Activated T-helper 2 cell treated with anti-CD3 and anti-CD28 coated beads, Interferon-gamma antibody, Interleukin-2, Interleukin-4, amounts not matched to agents 10 μg/mL and 5 μg/mL and 100 μg/mL, durations not matched to agents 14 hours and 24 hours and 36 hours (primary cell): ENCODE results near the gene MRPL36. TPM values are rescaled to one million over a fixed set of nuclear protein-coding genes. Genes with fewer than 3 reads are reported as not detected.
"Not testable (repeated sequence)": the region's sequence is repeated elsewhere in the genome, so short reads cannot be mapped to it uniquely, and the experiment has no call there.

ENCODE experiments used
- DNase-seq: peaks from one replicate; pipeline ENCODE4 v3.0.0; 2021; ENCODE audit warnings: low spot score
- H3K27ac Mint-ChIP-seq: one replicate; pipeline ENCODE4 v1.8.0; 2021; ENCODE audit warnings: mixed read lengths
- H3K27me3 Mint-ChIP-seq: one replicate; pipeline ENCODE4 v1.8.0; 2021; ENCODE audit warnings: low read depth, mixed read lengths
- H3K36me3 Mint-ChIP-seq: one replicate; pipeline ENCODE4 v1.8.0; 2021; ENCODE audit warnings: low read depth, mixed read lengths
- H3K4me1 Mint-ChIP-seq: one replicate; pipeline ENCODE4 v1.8.0; 2021; ENCODE audit warnings: low read depth, mixed read lengths
- H3K4me3 Mint-ChIP-seq: one replicate; pipeline ENCODE4 v1.8.0; 2021; ENCODE audit warnings: low read depth, mild to moderate bottlenecking, moderate library complexity, mixed read lengths
- H3K9me3 Mint-ChIP-seq: one replicate; pipeline ENCODE4 v1.8.0; 2021; ENCODE audit warnings: mixed read lengths
- intact Hi-C: fragments of 100-400 bp; cut with micrococcal nuclease; formaldehyde crosslinking; loops from one replicate; pipeline ENCODE4 v1.15.1; 2023
- total RNA-seq: library from RNA; stranded (reverse); gene quantifications from 2 replicates; pipeline ENCODE4 v1.2.3, GENCODE V29; 2022

The MRPL36 gene
- total RNA-seq, 1 donor from 2014 or later = 96.1 TPM

DNA sequence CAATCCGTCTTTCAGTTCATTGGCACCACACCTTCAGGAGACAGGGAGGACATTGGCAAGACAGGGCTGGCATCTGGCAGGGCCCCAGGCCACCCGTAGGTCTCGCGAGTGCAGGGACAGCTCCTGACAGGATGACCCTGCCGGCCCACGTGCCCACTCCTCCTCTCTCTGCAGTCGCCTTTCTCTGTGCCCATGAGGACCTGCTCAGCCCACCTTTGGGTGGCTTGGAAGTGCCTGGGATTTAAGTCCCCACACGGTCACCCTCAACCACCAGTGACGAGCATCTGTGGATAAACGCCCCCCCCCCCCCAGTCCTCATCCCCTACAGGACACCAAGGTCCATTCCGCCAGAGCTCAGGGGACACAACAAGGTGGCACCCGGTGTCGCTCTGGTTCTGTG, 4.1 kb downstream of the MRPL36 start:
- Mint-ChIP-seq H3K36me3 (peaks cover 48% of the 10 kb centered on the region), H3K27me3 (no peaks in the 10 kb centered on the region), H3K4me3 (no peak overlapping the region), H3K27ac (peak overlapping the region; percentile 10), H3K4me1 (peaks cover 56% of the 10 kb centered on the region), H3K9me3 (no peaks in the 10 kb centered on the region)
- DNase-seq = no peak
- intact Hi-C loops = no loop called here

DNA sequence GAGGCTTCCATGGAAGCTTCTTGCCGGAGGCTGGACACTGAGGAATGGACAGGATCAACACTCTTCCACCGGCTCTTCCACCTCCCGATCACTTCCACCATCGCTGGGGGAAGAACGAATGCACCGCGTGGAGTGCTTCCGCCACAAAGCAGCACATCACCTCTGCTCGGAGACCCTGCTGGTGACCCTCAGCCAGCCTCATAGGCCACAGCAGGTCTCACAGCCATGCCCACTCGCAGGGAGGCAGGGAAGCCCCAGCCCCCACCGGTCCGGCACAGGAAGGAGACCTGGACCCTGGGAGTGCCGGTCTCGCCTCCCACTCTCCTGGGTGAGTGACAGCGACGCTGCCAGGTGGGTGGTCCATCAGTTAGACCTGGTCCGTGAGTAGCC, 4.7 kb downstream of the MRPL36 start:
- Mint-ChIP-seq H3K36me3 (peaks cover 48% of the 10 kb centered on the region), H3K9me3 (no peaks in the 10 kb centered on the region), H3K4me1 (peaks cover 60% of the 10 kb centered on the region), H3K27ac (peak overlapping the region; percentile 29), H3K27me3 (no peaks in the 10 kb centered on the region), H3K4me3 (no peak overlapping the region)
- intact Hi-C loops = no loop called here
- DNase-seq = no peak

GRCh38 chr5:1793966-1794900, 5.4 kb downstream of the MRPL36 start:
- peaks cover 66% of the 10 kb centered on the region for H3K4me1 Mint-ChIP-seq
- peaks cover 48% of the 10 kb centered on the region for H3K36me3 Mint-ChIP-seq
- peak overlapping the region; percentile 99 for H3K27ac Mint-ChIP-seq
- H3K4me3 Mint-ChIP-seq = peak overlapping the region; percentile 13
- H3K27me3 Mint-ChIP-seq = no peaks in the 10 kb centered on the region
- no peaks in the 10 kb centered on the region for H3K9me3 Mint-ChIP-seq
- intact Hi-C loops = loop anchor here (1.0 kb wide), 1 partner anchor 7 kb away; the partner anchor contains the start of gene NDUFS6
- DNase-seq = no peak

- peaks cover 68% of the 10 kb centered on the region for H3K4me1 Mint-ChIP-seq
- intact Hi-C loops = loop anchor here (1.0 kb wide), 1 partner anchor 8 kb away; the partner anchor contains the start of gene NDUFS6
- no peaks in the 10 kb centered on the region for H3K27me3 Mint-ChIP-seq
- peak overlapping the region; percentile 81 for H3K4me3 Mint-ChIP-seq
- H3K27ac Mint-ChIP-seq = peak overlapping the region; percentile 99
- no peak for DNase-seq
- H3K36me3 Mint-ChIP-seq = peaks cover 39% of the 10 kb centered on the region
- H3K9me3 Mint-ChIP-seq = no peaks in the 10 kb centered on the region
Measured at GRCh38 chr5:1793301-1793740, 6.3 kb downstream of the MRPL36 start.

- Mint-ChIP-seq H3K36me3 (peaks cover 35% of the 10 kb centered on the region), H3K27me3 (no peaks in the 10 kb centered on the region), H3K4me3 (peak overlapping the region; percentile 81), H3K9me3 (no peaks in the 10 kb centered on the region), H3K4me1 (peaks cover 65% of the 10 kb centered on the region), H3K27ac (peak overlapping the region; percentile 99)
- intact Hi-C loops = loop anchor here (1.0 kb wide), 1 partner anchor 8 kb away; the partner anchor contains the start of gene NDUFS6
- peak; percentile 80 for DNase-seq
Measured at GRCh38 chr5:1792842-1793266, 6.8 kb downstream of the MRPL36 start.

DNA sequence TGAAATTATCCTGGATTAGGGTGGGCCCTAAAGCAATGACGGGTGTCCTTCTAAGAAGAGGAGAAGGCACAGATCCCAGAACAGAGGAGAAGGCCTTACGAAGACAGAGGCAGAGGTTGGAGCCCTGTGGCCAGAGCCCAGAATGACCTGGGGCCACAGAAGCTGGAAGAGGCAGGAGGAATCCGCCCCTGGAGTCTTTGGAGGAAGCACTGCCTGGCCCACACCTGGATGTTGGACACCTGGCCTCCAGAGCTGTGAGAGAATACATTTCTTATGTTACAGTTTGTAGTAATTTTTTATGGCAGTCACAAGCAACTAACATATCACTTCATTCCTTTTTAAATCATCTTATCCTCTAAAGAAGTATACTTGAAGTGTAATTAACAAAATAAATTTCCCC, 8.5 kb downstream of the MRPL36 start:
- H3K9me3 Mint-ChIP-seq = no peaks in the 10 kb centered on the region
- peak overlapping the region; percentile 8 for H3K27ac Mint-ChIP-seq
- no peak overlapping the region for H3K4me3 Mint-ChIP-seq
- no peaks in the 10 kb centered on the region for H3K27me3 Mint-ChIP-seq
- peaks cover 59% of the 10 kb centered on the region for H3K4me1 Mint-ChIP-seq
- intact Hi-C loops = no loop called here
- no peak for DNase-seq
- peaks cover 19% of the 10 kb centered on the region for H3K36me3 Mint-ChIP-seq

- Mint-ChIP-seq H3K27me3 (no peaks in the 10 kb centered on the region), H3K4me1 (peaks cover 56% of the 10 kb centered on the region), H3K27ac (peak overlapping the region; percentile 76), H3K36me3 (peaks cover 8% of the 10 kb centered on the region), H3K4me3 (peak overlapping the region; percentile 38), H3K9me3 (no peaks in the 10 kb centered on the region)
- intact Hi-C loops = no loop called here
- no peak for DNase-seq
Measured at GRCh38 chr5:1789834-1790471, 9.7 kb downstream of the MRPL36 start.

- H3K36me3 Mint-ChIP-seq, H3K27me3 Mint-ChIP-seq, intact Hi-C loops, DNase-seq, H3K9me3 Mint-ChIP-seq: not testable (repeated sequence)
- Mint-ChIP-seq H3K4me1 (peaks cover 54% of the 10 kb centered on the region), H3K27ac (peak overlapping the region; percentile 76), H3K4me3 (peak overlapping the region; percentile 38)
Measured at GRCh38 chr5:1789438-1789833, 10.2 kb downstream of the MRPL36 start.

- Mint-ChIP-seq H3K4me3 (no peak overlapping the region), H3K4me1 (peaks cover 49% of the 10 kb centered on the region), H3K27ac (no peak overlapping the region), H3K27me3 (peaks cover 2% of the 10 kb centered on the region), H3K36me3 (peaks cover 7% of the 10 kb centered on the region), H3K9me3 (no peaks in the 10 kb centered on the region)
- no peak for DNase-seq
- intact Hi-C loops = no loop called here
Measured at GRCh38 chr5:1788828-1789227, 10.8 kb downstream of the MRPL36 start.

DNA sequence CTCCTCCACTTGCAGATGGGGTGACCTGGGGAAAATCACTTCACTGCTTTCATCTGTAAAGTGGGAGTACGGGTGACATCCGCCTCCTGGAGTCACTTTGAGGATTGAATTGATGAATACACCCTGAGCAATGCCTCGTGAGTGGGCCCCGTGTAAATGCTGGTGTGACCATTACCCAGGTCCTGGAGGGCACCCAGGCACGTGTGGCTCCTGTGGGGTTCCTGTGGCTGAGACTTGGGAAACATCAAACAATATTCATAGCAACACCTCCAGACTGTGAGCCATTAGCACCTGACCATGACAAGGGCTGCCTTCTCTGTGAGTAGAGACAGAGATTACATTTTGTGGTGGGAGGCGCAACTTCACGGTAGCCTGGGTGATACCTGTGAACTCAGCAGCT, 11.4 kb downstream of the MRPL36 start:
- Mint-ChIP-seq H3K4me3 (no peak overlapping the region), H3K4me1 (peaks cover 43% of the 10 kb centered on the region), H3K36me3 (peaks cover 7% of the 10 kb centered on the region), H3K27me3 (peaks cover 3% of the 10 kb centered on the region), H3K9me3 (no peaks in the 10 kb centered on the region), H3K27ac (no peak overlapping the region)
- intact Hi-C loops = no loop called here
- no peak for DNase-seq

GRCh38 chr5:1787472-1788047, 12.1 kb downstream of the MRPL36 start:
- Mint-ChIP-seq H3K36me3 (peaks cover 1% of the 10 kb centered on the region), H3K4me1 (peaks cover 36% of the 10 kb centered on the region), H3K27ac (no peak overlapping the region), H3K27me3 (peaks cover 3% of the 10 kb centered on the region), H3K4me3 (no peak overlapping the region), H3K9me3 (no peaks in the 10 kb centered on the region)
- intact Hi-C loops = no loop called here
- DNase-seq = no peak

GRCh38 chr5:1786621-1787471, 12.8 kb downstream of the MRPL36 start:
- Mint-ChIP-seq H3K27me3 (peaks cover 3% of the 10 kb centered on the region), H3K4me1 (peaks cover 29% of the 10 kb centered on the region), H3K4me3 (no peak overlapping the region), H3K9me3 (no peaks in the 10 kb centered on the region), H3K36me3 (no peaks in the 10 kb centered on the region), H3K27ac (no peak overlapping the region)
- DNase-seq = no peak
- intact Hi-C loops = no loop called here
